SK-N-SH treated with all-trans-retinoic acid at 6 μM for 48 hours (cell line): ENCODE measurements around the gene KLHL26.

Experiments
- ATAC-seq: fragments of 200-7000 bp; cut with Tn5 transposase; 3 replicates; pipeline ENCODE4 v1.9.1; 2020; ENCODE audit warnings: mild to moderate bottlenecking, moderate library complexity
- ARNTL ChIP-seq: fragments of 450-650 bp; formaldehyde crosslinking; IDR thresholded peaks from 2 replicates; pipeline ENCODE4 v1.5.0; 2020; ENCODE audit warnings: low read depth, mild to moderate bottlenecking, moderate library complexity, borderline replicate concordance
- BACH2 ChIP-seq: fragments of 250-450 bp; sonication (Bioruptor Pico); IDR thresholded peaks from 2 replicates; pipeline ENCODE4 v1.9.0; 2021; ENCODE audit warnings: mild to moderate bottlenecking, borderline replicate concordance
- CSDC2 ChIP-seq: fragments of 250-450 bp; sonication (Bioruptor Pico); IDR thresholded peaks from 2 replicates; pipeline ENCODE4 v1.5.0; 2020; ENCODE audit warnings: mild to moderate bottlenecking, moderate library complexity
- ESRRG ChIP-seq: fragments of 250-450 bp; sonication (Bioruptor Pico); IDR thresholded peaks from 2 replicates; pipeline ENCODE4 v1.6.1; 2021; ENCODE audit warnings: mild to moderate bottlenecking
- GLIS3 ChIP-seq: fragments of 250-450 bp; sonication (Bioruptor Pico); IDR thresholded peaks from 2 replicates; pipeline ENCODE4 v1.5.0; 2020; ENCODE audit warnings: mild to moderate bottlenecking, moderate library complexity
- ISL1 ChIP-seq: fragments of 250-450 bp; sonication (Bioruptor Pico); IDR thresholded peaks from 2 replicates; pipeline ENCODE4 v2.1.2; 2022; ENCODE audit warnings: mild to moderate bottlenecking, moderate library complexity
- OSR1 ChIP-seq: fragments of 250-450 bp; sonication (Bioruptor Pico); IDR thresholded peaks from 2 replicates; pipeline ENCODE4 v1.8.0; 2022; ENCODE audit warnings: moderate library complexity, mild to moderate bottlenecking, inconsistent platforms
- PPARA ChIP-seq: fragments of 250-450 bp; sonication (Bioruptor Pico); IDR thresholded peaks from 2 replicates; pipeline ENCODE4 v1.5.0; 2020; ENCODE audit warnings: mild to moderate bottlenecking, borderline replicate concordance
- RARB ChIP-seq: fragments of 250-450 bp; sonication (Bioruptor Pico); IDR thresholded peaks from 2 replicates; pipeline ENCODE4 v1.8.0; 2021; ENCODE audit warnings: mild to moderate bottlenecking, moderate library complexity
- SNAI2 ChIP-seq: fragments of 250-450 bp; sonication (Bioruptor Pico); IDR thresholded peaks from 2 replicates; pipeline ENCODE4 v1.5.0; 2020; ENCODE audit warnings: mild to moderate bottlenecking, moderate library complexity
- TCF4 ChIP-seq: fragments of 250-450 bp; sonication (Bioruptor Pico); IDR thresholded peaks from 2 replicates; pipeline ENCODE4 v1.8.0; 2021; ENCODE audit warnings: mild to moderate bottlenecking, moderate library complexity, borderline replicate concordance
- TSHZ2 ChIP-seq: fragments of 250-450 bp; sonication (Bioruptor Pico); IDR thresholded peaks from 2 replicates; pipeline ENCODE4 v1.5.0; 2020; ENCODE audit warnings: mild to moderate bottlenecking, moderate library complexity
- ZFP3 ChIP-seq: fragments of 250-450 bp; sonication (Bioruptor Pico); IDR thresholded peaks from 2 replicates; pipeline ENCODE4 v1.5.0; 2020; ENCODE audit warnings: mild to moderate bottlenecking, moderate library complexity
- ZFP30 ChIP-seq: fragments of 450-650 bp; formaldehyde crosslinking; IDR thresholded peaks from 2 replicates; pipeline ENCODE4 v1.5.0; 2022; ENCODE audit warnings: mild to moderate bottlenecking, moderate library complexity
- ZNF565 ChIP-seq: fragments of 450-650 bp; formaldehyde crosslinking; conservative IDR thresholded peaks from 2 replicates; pipeline ENCODE4 v1.5.0; 2020; ENCODE audit warnings: low read depth, mild to moderate bottlenecking, moderate library complexity
- ZNF70 ChIP-seq: fragments of 450-650 bp; formaldehyde crosslinking; IDR thresholded peaks from 2 replicates; pipeline ENCODE4 v1.5.0; 2020; ENCODE audit warnings: mild to moderate bottlenecking, moderate library complexity
- ZNF8 ChIP-seq: fragments of 450-650 bp; formaldehyde crosslinking; IDR thresholded peaks from 2 replicates; pipeline ENCODE4 v1.5.0; 2020; ENCODE audit warnings: mild to moderate bottlenecking, moderate library complexity
- TF ChIP-seq, protein P1 (sequence below): fragments of 250-450 bp; sonication (Bioruptor Pico); IDR thresholded peaks from 2 replicates; pipeline ENCODE4 v1.8.0; 2021; ENCODE audit warnings: low read depth, mild to moderate bottlenecking, moderate library complexity, borderline replicate concordance
- TF ChIP-seq, protein P2 (sequence below): fragments of 250-450 bp; sonication (Bioruptor Pico); IDR thresholded peaks from 2 replicates; pipeline ENCODE4 v1.5.1; 2020; ENCODE audit warnings: low read depth, mild to moderate bottlenecking, moderate library complexity
- TF ChIP-seq, protein P3 (sequence below): fragments of 250-450 bp; sonication (Bioruptor Pico); IDR thresholded peaks from 2 replicates; pipeline ENCODE4 v1.8.0; 2020; ENCODE audit warnings: mild to moderate bottlenecking, moderate library complexity, borderline replicate concordance
- TF ChIP-seq, protein P4 (sequence below): fragments of 250-450 bp; sonication (Bioruptor Pico); IDR thresholded peaks from 2 replicates; pipeline ENCODE4 v1.5.1; 2021; ENCODE audit warnings: mild to moderate bottlenecking, moderate library complexity

Gene KLHL26

DNA sequence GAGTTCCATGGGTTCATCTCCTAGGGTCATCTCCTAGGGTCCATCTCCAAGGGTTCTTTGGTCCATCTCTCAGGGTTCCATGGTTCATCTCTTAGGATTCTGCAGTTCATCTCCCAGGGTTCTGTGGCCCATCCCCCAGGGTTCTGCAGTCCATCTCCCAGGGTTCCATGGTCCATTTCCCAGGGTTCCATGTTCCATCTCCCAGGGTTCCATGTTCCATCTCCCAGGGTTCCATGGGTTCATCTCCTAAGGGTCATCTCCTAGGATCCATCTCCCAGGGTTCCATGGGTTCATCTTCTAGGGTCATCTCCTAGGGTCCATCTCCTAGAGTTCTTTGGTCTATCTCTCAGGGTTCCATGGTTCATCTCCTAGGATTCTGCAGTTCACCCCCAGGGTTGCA lies 19.3 kb upstream of the KLHL26 start:
- TF ChIP-seq GLIS3 (CRISPR knock-in tag) (no peak), ZFP3 (CRISPR knock-in tag) (no peak), ZNF565 (CRISPR knock-in tag) (no peak), OSR1 (no peak), CSDC2 (CRISPR knock-in tag) (no peak), ISL1 (CRISPR knock-in tag) (no peak), ZNF70 (CRISPR knock-in tag) (no peak), ZNF8 (CRISPR knock-in tag) (no peak), ESRRG (CRISPR knock-in tag) (no peak), ZFP30 (CRISPR knock-in tag) (no peak)
- TF ChIP-seq, protein P1, sequence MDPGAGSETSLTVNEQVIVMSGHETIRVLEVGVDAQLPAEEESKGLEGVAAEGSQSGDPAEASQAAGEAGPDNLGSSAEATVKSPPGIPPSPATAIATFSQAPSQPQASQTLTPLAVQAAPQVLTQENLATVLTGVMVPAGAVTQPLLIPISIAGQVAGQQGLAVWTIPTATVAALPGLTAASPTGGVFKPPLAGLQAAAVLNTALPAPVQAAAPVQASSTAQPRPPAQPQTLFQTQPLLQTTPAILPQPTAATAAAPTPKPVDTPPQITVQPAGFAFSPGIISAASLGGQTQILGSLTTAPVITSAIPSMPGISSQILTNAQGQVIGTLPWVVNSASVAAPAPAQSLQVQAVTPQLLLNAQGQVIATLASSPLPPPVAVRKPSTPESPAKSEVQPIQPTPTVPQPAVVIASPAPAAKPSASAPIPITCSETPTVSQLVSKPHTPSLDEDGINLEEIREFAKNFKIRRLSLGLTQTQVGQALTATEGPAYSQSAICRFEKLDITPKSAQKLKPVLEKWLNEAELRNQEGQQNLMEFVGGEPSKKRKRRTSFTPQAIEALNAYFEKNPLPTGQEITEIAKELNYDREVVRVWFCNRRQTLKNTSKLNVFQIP = no peak
- TF ChIP-seq, protein P2, sequence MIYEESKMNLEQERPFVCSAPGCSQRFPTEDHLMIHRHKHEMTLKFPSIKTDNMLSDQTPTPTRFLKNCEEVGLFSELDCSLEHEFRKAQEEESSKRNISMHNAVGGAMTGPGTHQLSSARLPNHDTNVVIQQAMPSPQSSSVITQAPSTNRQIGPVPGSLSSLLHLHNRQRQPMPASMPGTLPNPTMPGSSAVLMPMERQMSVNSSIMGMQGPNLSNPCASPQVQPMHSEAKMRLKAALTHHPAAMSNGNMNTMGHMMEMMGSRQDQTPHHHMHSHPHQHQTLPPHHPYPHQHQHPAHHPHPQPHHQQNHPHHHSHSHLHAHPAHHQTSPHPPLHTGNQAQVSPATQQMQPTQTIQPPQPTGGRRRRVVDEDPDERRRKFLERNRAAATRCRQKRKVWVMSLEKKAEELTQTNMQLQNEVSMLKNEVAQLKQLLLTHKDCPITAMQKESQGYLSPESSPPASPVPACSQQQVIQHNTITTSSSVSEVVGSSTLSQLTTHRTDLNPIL = no peak
- no peak for ATAC-seq

GRCh38 chr19:18618236-18618635 lies 18.6 kb upstream of the KLHL26 start:
- no peak for ATAC-seq
- TF ChIP-seq CSDC2 (CRISPR knock-in tag) (no peak), ZNF70 (CRISPR knock-in tag) (no peak), ZNF8 (CRISPR knock-in tag) (no peak), OSR1 (no peak), ISL1 (CRISPR knock-in tag) (no peak)
- TF ChIP-seq, protein P2 = no peak

DNA sequence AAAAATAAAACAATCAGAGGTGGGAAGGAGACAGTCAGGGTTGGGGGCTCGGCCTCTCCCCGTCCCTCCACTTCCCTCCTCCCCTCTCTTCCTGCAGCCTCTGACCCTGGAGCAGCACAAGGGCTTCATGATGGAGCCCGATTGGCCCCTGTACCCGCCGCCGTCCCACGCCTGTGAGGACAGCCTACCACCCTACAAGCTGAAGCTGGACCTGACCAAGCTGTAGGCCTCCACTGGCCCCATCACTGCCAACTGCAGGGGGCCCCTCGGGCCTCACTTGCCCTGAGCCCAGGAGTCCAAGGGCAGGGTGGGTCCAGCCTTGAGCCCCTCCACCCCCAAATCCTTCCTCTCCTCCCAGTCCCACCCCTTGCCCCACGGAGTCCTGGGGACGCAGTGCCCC lies 16.5 kb upstream of the KLHL26 start:
- no peak for TF ChIP-seq TCF4 (CRISPR knock-in tag)
- TF ChIP-seq PPARA (CRISPR knock-in tag) = no peak
- TF ChIP-seq BACH2 (CRISPR knock-in tag) = no peak
- no peak for ATAC-seq

- TF ChIP-seq ARNTL (CRISPR knock-in tag) (no peak), ZNF70 (CRISPR knock-in tag) (no peak), RARB (CRISPR knock-in tag) (no peak), ZFP3 (CRISPR knock-in tag) (no peak), ZNF565 (CRISPR knock-in tag) (no peak), TSHZ2 (CRISPR knock-in tag) (no peak), ESRRG (CRISPR knock-in tag) (no peak), BACH2 (CRISPR knock-in tag) (no peak), SNAI2 (CRISPR knock-in tag) (no peak), ISL1 (CRISPR knock-in tag) (no peak), ZFP30 (CRISPR knock-in tag) (no peak), OSR1 (no peak)
- no peak for ATAC-seq
These were observed 15.9 kb upstream of the KLHL26 start for GRCh38 chr19:18620902-18621301.

DNA sequence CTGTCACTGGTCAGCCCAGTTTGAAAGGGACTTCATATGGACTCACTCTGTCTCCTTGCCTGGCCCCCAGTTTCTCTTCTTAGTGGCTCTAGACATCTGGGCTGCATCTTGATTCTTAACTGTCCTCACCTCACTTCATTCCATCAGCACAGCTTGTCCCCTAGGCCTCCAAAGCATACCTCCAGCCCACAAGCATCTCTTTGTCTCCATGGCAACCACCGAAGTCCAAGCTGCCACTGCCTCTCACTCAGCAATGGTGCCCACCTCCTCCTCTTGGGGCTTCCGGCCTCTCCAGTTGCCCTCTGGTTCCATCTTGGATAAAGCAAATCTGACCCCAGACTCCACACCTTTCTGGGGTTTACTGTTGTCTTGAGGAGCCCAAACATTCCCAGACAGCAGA lies 9.9 kb upstream of the KLHL26 start:
- ATAC-seq = no peak
- no peak for TF ChIP-seq ZNF565 (CRISPR knock-in tag)
- no peak for TF ChIP-seq TSHZ2 (CRISPR knock-in tag)
- TF ChIP-seq ZNF70 (CRISPR knock-in tag) = no peak
- TF ChIP-seq PPARA (CRISPR knock-in tag) = no peak
- no peak for TF ChIP-seq BACH2 (CRISPR knock-in tag)
- TF ChIP-seq, protein P3, sequence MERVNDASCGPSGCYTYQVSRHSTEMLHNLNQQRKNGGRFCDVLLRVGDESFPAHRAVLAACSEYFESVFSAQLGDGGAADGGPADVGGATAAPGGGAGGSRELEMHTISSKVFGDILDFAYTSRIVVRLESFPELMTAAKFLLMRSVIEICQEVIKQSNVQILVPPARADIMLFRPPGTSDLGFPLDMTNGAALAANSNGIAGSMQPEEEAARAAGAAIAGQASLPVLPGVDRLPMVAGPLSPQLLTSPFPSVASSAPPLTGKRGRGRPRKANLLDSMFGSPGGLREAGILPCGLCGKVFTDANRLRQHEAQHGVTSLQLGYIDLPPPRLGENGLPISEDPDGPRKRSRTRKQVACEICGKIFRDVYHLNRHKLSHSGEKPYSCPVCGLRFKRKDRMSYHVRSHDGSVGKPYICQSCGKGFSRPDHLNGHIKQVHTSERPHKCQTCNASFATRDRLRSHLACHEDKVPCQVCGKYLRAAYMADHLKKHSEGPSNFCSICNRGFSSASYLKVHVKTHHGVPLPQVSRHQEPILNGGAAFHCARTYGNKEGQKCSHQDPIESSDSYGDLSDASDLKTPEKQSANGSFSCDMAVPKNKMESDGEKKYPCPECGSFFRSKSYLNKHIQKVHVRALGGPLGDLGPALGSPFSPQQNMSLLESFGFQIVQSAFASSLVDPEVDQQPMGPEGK = no peak
- no peak for TF ChIP-seq ESRRG (CRISPR knock-in tag)
- TF ChIP-seq ISL1 (CRISPR knock-in tag) = no peak
- TF ChIP-seq, protein P4, sequence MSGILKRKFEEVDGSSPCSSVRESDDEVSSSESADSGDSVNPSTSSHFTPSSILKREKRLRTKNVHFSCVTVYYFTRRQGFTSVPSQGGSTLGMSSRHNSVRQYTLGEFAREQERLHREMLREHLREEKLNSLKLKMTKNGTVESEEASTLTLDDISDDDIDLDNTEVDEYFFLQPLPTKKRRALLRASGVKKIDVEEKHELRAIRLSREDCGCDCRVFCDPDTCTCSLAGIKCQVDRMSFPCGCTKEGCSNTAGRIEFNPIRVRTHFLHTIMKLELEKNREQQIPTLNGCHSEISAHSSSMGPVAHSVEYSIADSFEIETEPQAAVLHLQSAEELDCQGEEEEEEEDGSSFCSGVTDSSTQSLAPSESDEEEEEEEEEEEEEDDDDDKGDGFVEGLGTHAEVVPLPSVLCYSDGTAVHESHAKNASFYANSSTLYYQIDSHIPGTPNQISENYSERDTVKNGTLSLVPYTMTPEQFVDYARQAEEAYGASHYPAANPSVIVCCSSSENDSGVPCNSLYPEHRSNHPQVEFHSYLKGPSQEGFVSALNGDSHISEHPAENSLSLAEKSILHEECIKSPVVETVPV (CRISPR knock-in tag) = no peak
